Endometrial microvascular endothelial cells (primary cell): ENCODE data around the gene APBB2. TPM values are rescaled to one million over a fixed set of nuclear protein-coding genes. Genes with fewer than 3 reads are reported as not detected.

Source experiments
- in situ Hi-C: cut with HindIII; loops from 2 replicates; pipeline ENCODE4 v1.10.0; 2017; ENCODE audit warnings: low sequenced_read_pairs, low pct_unique_long_range_greater_than_20kb; ENCODE audit errors: inconsistent ontology term
- total RNA-seq: library from RNA; depleted of rRNA; stranded (reverse); fragments of >200 nt; gene quantifications from one replicate; pipeline ENCODE4 v1.2.3, GENCODE V29; 2015; ENCODE audit errors: inconsistent ontology term

Gene APBB2
- total RNA-seq, 1 donor from 2014 or later = 136 TPM

DNA sequence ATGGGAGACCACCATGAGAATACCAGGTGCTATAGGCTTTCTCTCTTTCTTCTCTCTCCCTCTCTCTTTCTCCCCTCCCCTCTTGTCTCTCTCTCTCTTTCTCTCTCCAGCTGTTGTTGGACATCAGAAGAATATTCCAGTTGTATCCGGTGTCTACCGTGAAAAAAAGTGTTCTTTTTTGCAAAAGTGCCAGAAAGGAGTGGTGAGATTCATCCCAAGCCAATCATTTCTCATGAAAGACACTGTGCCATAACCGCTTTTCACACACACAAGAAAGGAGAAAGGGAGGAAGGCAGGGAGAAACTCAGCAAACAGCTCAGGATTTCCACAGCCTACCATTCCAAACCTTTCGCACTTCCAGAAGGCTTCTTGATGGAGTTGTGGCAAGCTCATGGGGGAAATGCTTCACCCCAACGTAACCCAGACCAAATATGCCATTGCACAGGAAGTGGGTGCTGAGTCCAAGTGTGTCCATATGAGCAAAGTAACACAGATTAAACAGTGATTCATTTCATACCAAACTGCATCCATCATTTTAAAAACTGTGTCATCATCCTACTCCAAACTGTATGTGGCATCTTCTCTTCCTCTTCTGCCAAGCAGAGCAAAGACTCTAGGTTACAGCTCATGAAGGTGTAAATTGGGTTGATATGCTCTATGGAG lies 224.0 kb downstream of the APBB2 start:
- in situ Hi-C loops = no loop called here

DNA sequence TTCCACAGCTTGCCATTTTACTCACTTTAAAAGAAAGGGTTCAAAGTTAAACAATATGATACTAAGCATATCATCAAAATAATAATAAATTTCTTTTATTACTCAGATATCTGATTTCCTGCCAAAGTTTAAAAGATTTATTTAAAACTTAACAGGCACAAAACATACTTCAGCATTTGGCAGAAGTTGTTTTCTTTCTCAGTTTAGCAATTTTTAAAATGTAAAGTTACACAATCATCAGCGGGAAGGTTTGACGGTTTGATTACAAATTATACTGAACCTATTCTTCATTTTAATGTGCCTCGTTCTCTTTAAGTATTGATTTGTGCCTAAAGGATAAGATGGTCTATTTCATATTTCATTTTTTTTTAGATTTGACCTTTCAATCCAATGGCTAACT lies 227.2 kb downstream of the APBB2 start:
- in situ Hi-C loops = no loop called here

DNA sequence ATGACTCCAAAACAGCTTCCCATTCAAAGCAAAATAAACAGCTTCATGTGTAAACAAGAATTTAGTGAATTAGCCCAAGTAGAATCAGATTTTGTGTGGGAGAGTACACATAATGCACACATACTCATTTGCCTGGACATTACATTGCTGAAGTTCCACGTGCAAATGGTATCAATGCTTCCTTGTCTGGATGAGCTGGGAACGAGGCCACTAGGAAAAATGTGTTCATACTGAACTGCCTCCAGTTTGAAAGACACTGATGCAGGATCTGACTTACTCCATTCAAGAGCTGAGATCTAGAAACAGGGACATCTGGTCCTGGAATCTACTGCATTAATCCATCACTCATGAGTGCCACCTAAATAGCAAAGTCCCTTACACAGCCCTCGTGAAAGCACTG lies 228.0 kb downstream of the APBB2 start:
- in situ Hi-C loops = no loop called here

DNA sequence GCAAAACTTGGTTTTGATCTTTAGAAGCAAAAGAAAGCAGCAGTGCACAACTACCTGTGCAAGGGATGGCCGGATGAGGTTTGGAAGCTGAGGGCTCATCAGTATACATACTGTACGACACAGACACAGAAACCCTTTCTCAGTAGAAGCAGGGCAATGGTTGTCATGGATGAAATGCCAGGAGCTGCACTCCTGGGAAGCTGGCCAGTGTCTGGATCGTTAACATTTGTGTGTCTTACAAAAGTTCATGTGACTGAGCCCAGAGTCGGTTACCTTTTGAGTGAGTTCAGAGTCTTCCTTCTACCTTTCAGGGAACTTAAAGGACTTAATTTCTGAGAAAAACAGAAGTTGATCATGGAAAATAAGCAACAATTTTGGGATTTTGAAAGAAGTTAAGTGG lies 230.3 kb downstream of the APBB2 start:
- in situ Hi-C loops = no loop called here

DNA sequence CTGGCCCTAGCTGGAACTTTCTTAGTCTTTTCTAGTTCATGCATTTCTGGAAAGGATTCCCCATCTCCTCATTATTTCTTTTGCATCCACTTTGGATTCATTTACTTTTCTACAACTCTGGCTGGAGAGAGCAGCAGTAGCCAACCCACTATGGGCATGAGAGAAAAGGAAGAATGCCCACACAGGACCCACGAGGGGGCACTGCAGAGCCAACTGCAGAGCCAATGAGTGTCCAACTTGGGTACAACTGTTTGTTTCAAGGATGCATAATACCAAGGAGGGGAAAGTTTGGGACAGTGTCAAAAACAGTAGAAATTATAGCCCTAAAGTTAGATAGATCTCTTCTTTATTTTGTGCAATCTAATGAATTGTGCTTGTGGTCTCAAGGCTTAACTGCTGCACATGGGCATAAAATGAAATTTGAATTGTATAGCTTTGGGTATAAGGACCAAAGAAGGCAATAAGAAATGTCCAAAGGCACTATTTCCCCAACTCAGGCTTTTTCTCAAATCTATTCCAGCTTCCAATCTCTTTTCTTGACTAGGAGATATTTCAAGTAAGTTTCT lies 233.9 kb downstream of the APBB2 start:
- in situ Hi-C loops = no loop called here

DNA sequence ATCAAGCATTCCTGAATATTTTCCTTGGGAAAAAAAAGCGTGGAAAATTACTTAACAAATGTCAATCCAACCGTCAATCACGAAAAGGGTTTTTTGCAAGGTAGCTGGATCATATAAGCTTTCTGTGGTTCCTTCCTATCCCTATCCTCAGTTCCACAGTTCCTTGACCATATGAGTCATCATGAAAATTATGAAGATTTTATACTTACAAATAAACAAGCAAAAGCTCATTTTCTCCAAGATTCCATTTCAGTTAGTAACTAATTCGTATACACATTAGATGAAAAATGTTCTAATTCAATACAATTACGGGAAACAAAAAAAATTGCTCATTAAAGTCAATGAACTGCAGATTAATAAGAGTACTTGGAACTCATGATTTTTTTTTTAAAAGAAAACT lies 235.8 kb downstream of the APBB2 start:
- in situ Hi-C loops = no loop called here

DNA sequence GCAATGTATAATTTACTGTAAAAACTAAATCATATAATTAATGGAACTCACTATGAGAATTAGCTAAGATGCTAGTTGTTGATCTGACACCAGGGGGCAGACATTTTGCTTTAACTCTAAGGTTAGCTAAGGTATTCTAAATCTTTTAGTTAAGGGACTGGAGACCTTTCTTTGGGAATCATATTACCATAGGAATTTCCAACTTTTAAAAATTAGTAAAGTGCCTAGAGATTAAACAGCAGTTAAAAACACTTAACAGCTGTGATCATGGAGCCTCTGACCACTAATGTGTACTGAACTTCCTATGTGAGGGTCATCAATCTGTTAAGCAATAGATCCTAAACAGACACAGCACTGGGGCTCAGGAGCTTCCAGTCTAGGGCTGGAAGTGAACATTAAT lies 238.0 kb downstream of the APBB2 start:
- in situ Hi-C loops = no loop called here

DNA sequence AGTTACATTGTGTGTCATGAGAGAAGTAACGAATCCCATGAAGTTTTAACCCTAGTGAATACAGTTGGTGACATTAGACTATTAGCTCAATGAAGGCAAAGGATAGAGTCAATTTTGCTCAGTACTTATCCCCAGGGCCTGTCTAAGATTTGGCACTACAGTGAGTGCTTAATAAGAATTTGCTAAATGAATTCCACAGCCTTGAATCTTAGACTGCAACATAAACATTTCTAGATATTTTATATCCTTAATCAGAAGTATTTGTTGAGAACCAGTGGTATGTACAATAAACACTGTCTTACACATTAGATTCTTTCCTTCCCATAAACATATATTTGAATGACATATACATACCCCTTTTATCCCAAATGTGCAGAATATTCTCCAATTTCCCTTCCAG lies 241.6 kb downstream of the APBB2 start:
- in situ Hi-C loops = no loop called here

DNA sequence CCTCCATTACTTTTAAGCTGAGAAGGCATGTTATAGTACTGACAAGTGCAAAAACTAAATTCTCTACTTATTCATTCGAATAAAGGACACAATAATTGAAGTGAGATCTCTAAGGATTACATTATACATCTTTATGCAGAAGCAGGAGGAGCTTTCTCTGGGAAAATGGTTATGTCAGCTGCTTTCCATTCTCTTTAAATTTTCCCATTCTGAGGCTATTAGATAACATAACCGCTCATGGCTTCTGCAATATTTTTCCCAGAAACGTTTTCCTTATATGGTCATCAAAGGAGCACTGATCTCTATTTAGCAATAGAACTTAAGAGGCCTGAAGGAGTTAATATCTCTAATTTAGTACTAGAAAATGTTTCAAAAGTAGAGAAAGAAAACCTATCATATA lies 243.0 kb downstream of the APBB2 start:
- in situ Hi-C loops = no loop called here

DNA sequence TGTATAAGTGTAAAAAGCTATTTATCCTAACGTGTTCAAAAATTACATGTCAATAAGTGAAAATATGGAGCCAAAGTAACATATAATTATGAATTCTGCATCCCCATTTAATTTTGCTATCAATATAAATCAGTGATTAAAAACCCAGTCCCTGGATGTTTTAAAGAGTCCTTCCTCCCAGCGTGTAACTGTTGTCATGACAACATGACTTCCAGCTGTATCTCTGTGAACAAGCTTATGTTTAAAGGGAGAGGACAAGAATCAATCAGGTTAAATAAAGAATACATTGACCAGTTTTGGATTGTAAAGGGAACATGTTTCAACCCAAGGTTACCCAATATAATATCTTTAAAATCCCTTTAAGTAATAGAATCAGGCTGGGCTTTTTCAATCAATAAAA lies 244.8 kb downstream of the APBB2 start:
- in situ Hi-C loops = no loop called here

DNA sequence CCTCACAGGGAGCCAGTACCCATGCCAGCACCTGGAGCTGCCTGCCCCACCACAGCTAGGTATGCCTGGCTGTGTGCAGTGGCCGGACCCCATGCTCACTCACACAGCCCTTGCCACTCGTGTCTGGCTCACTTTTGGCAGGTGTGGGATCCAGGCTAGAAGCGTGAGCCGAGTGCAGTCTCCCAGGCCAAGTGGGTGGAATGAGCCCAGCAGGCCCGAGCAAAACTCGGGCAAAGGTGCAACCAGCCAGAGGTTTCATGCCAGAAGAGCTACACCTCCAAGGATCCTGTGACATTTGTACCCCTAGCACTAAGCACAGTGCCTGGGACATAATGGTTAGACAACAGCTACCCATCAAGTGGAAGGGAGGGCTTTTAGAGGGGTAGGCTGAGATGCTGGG lies 246.8 kb downstream of the APBB2 start:
- in situ Hi-C loops = no loop called here

DNA sequence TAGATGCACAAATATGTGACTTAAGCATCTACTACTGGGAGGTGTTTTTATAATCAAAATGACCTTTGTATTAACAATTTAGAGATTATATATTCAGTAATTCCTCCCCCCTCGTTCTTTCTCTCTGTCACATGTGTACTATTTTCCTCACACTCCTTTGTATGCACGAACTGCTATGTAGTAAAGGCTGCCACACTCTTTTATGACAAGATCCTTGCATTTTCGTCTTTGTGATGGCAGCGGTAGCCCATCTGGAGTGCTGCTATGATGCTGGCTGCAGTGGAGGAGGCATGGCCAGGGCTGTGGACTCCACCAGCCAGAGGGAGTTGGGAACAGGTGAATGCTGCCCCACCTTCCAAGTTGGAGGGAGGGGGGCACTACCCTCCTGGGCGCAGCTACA lies 248.3 kb downstream of the APBB2 start:
- in situ Hi-C loops = no loop called here

DNA sequence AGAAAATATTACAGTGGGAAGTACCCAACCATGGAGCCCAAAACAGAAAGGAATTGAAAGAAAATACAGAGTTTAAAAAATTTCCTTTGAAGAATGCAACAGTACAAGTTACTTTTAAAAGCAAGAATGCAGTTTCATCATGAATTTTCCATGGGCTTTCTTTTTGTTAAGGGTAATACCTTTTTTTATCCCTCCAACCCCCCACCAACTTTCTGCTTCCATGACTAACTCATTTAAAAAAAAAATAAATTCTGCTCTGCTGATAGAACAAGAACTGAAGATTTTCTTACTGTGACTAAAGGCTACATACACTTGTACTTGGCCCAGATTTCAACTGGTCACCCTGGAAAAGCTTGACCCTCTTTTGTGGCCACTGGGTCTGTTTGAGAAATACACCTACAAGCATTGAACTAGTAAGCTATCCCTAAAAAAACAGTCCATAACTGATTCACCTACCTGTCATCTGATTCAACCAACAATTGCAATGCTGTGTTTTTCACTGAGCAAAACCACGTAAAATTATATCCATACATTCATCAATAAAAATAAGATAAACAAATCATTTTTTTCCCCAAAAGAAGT lies 250.4 kb downstream of the APBB2 start:
- in situ Hi-C loops = no loop called here

DNA sequence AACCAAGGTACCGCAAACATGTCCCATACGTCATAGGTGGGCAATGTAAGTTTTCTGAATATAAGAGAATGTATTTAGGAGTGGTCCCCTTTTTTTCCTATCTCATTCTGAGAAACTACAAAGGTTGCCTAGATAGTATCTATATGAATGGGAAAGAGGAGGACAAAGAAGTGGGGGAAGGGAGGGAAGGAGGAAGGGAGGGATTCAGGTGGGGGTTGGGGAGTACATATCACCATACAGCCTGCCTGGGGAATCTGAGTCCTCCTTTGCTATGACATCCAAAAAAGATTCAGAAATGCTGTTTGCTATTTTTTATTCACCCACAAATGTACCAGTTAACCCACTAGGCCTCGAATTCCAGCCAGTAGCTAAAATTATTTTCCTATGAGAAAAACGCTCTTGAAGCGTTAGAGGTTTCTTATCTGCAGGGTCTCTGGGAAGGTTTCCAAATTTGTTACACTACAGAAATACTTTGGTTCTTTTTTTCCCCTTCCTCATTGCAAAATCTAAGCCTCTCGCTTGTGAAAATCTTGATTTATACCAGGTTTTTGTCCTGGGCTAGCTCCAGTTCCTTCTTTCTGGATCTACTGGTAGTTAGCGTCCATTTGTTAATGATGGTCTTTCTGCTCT lies 251.7 kb downstream of the APBB2 start:
- in situ Hi-C loops = no loop called here

DNA sequence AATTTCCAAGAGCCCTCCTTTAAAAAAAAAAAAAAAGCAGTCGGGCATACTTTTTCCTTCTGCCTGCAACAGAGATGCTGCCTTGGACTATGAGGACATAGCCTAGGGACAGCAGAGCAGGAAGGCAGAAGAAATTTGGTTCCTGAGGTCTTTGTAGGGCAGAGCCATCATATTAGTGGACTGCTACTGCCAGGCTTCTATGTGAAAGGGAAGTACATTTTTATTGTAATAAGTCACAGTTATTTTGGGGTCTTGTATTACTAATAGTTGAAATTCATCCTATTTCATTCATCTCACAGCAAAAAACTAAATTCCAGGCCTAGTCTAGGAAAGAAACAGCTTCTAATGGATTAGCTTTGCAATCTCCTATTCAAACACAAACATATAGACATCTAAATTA lies 253.4 kb downstream of the APBB2 start:
- in situ Hi-C loops = no loop called here

DNA sequence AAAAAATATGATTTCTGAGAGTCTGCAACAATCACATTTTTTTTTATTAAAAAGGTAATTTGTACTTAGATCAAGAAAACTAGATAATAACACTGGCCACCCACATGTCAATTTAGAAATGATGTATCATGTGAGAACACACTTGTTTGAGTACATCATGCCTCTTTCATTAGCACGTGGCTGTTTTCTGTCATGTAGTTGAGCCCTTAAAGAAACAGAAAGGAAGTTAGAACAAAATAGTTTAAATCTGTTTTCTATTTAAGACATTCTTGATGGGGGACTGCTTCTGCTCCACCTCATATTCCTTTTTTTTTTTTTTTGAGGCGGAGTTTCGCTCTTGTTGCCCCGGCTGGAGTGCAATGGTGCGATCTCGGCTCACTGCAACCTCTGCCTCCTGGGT lies 257.1 kb downstream of the APBB2 start:
- in situ Hi-C loops = no loop called here

DNA sequence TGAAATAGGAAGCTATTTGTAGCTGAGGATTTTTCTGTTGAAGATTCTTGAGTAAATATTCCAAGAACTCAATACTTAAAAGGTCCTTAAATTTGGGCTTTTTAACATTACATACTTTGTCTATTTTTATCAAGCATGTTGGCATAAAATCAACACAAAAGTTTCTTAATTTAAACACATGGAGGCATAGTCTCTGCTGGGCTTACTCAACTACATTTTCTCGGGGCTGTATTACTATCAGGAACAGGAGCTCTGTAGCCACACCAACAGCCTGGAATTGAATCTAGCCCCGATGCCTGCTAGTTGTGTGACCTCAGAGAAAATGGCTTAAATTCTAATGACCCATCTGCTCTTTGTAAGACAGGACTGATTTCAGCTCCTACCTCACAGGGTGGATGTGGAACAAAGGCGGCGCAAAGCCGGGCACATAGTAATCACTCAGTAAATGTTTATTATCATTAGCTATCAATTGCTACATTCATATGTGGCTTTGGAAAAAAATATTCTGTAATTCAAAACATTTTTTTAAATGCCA lies 257.6 kb downstream of the APBB2 start:
- in situ Hi-C loops = no loop called here

DNA sequence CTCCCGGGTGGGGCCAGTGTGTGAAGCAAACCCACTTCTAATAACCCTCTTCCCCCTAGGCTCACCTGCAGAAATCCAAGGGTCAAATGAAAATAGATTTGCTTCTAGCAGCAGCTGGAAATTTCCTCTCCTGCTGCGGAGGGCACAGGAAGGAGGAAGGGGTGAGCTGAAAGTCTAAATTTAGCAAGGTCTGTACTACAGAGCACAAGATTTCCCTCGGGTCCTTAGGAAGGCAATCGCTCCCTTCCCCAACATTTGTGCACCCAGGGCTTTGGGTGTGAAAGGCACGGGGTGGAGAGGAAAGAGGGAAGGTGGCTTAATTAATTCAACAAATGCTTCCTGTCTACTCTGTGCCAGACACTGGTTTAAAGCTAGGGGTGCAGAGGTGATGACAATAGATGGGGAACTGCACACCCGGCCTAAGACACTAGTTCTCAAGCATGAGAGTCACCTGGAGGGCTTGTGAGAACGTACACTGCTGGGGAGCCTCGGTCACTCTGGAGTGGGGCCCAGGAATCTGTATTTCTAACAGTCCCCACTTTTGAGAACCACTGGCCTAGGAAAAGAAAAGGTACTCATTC lies 260.2 kb downstream of the APBB2 start:
- in situ Hi-C loops = no loop called here

DNA sequence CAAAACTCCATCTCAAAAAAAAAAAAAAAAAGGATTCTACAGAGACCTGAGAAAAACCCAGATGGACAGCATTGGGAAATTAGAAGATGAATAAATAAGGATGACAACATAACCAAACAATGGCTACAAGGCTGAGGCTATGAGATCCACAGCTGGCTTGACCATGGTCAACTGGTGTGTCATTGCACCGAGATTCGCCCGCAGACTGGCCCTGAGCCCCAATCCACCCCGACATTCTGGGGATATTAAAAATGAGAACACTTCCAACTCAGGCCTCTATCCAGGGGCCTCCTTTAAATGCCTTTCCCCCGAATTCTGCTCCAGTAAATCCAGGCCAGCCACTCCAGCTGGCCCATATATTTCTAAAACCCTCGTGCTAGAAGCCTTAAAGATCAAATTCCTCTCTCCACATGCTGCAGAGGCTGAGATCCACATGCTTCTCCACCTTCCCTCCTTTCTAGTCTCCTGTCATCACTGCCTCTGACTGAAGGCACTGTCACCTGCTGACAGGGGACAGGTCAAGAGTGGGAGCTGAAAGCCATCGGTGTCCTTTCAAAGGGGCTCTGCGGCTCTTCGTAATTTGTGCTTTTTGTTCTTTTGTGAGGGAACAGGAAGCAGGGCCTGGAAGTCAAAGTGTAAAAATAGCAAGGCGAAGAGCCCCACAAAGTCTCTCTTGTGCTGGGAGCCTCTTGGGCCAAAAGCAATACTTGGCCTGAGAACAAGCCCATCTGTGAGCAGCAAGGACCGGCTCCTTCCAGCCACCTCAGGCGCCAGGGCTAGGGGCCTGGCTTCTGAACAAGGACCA lies 260.9 kb downstream of the APBB2 start:
- in situ Hi-C loops = no loop called here
